Stimulated activated CD4-positive, alpha-beta T cell treated with anti-CD3 and anti-CD28 coated beads, Interleukin-1b, Interleukin-23, amount 100 ng/mL, for 1 hour (primary cell): ENCODE measurements around the gene ATG2A.
A peak's percentile ranks its signal among the peaks of the same experiment; 100 is the strongest.

Experiments used
- DNase-seq, 2 donors: peaks; one replicate each; pipeline ENCODE4 v3.0.0-alpha.2; 2020; ENCODE audit warnings: low read depth in 2 of 2

Gene ATG2A

GRCh38 chr11:64885367-64886286 is 31.4 kb downstream of the ATG2A start:
- DNase-seq = no peak

- no peak for DNase-seq
Observed at GRCh38 chr11:64884019-64884418, 33.0 kb downstream of the ATG2A start.

GRCh38 chr11:64883575-64883974 is 33.4 kb downstream of the ATG2A start:
- no peak for DNase-seq

- DNase-seq = no peak
Observed at GRCh38 chr11:64882243-64882642, 34.8 kb downstream of the ATG2A start.

- DNase-seq = no peak
Observed at GRCh38 chr11:64881476-64881875, 35.5 kb downstream of the ATG2A start.

- no peak for DNase-seq
Observed at GRCh38 chr11:64880240-64881001, 36.6 kb downstream of the ATG2A start.

GRCh38 chr11:64879244-64879900 is 37.6 kb downstream of the ATG2A start:
- DNase-seq = no peak

GRCh38 chr11:64878494-64879243 is 38.3 kb downstream of the ATG2A start, which contains the start of gene EHD1:
Gene EHD1 (minus strand): TSS chr11:64878621. CDS start chr11:64878464, 157 bp downstream.
- peak; percentile 99 to 100 for DNase-seq

GRCh38 chr11:64878223-64878493 is 38.9 kb downstream of the ATG2A start:
- no peak for DNase-seq

- no peak for DNase-seq
Observed at GRCh38 chr11:64877390-64878222, 39.4 kb downstream of the ATG2A start.

GRCh38 chr11:64876835-64877341 is 40.1 kb downstream of the ATG2A start:
- no peak for DNase-seq

GRCh38 chr11:64876229-64876750 is 40.7 kb downstream of the ATG2A start:
- DNase-seq = no peak

GRCh38 chr11:64875369-64876228 is 41.4 kb downstream of the ATG2A start:
- no peak for DNase-seq

GRCh38 chr11:64874308-64875240 is 42.4 kb downstream of the ATG2A start:
- no peak for DNase-seq

- no peak for DNase-seq
Observed at GRCh38 chr11:64872790-64873488, 44.1 kb downstream of the ATG2A start.

- DNase-seq = no peak
Observed at GRCh38 chr11:64871492-64871891, 45.5 kb downstream of the ATG2A start.

GRCh38 chr11:64870893-64871466 is 46.0 kb downstream of the ATG2A start:
- DNase-seq = no peak
